Renal cortex interstitium (tissue), 11 donors: ENCODE results near the gene NACC1. TPM values are rescaled to one million over a fixed set of nuclear protein-coding genes. Genes with fewer than 3 reads are reported as not detected.
"Not testable (repeated sequence)": the region's sequence is repeated elsewhere in the genome, so short reads cannot be mapped to it uniquely, and the experiment has no call there.

Experiments used
- DNase-seq, 11 donors: peaks; one replicate each; pipeline ENCODE4 v3.0.0-alpha.2; 2013; ENCODE audit warnings: low read depth in 9 of 11, low spot score in 4 of 11; ENCODE audit errors: extremely low read depth in 1 of 11
- polyA plus RNA-seq, 3 donors: library from polyadenylated mRNA; unstranded; fragments of 120-200 nt; gene quantifications; one replicate each; pipeline ENCODE4 v1.2.1, GENCODE V29; 2013; ENCODE audit not compliant: insufficient read length in 3 of 3

Gene NACC1
- polyA plus RNA-seq, 3 donors, result 21.2 to 34.0 (median 30.5) TPM

DNA sequence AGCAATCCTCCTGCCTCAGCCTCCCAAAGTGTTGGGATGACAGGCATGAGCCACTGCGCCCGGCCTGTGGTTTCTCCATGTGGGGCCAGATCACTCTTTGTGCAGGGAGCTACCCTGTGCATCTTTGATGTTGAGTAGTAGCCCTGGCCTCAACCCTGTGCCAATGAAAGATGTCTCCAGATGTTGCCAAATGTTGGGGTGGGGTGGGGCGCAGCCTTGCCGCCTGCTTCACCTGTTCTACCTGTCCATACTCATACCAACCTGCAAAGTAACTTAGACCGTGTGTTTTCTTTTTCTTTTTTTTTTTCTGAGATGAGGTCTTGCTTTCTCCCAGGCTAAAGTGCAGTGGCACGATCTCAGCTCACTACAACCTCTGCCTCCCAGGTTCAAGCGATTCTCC lies 53.1 kb downstream of the NACC1 start:
- no peak for DNase-seq

GRCh38 chr19:13172346-13173138 lies 54.5 kb downstream of the NACC1 start:
- DNase-seq, result peak in 1 of 11 donors; percentile 33

- DNase-seq, result no peak
Measured at GRCh38 chr19:13173139-13173737, 55.2 kb downstream of the NACC1 start.

GRCh38 chr19:13176345-13176744 lies 58.3 kb downstream of the NACC1 start:
- DNase-seq, result no peak

GRCh38 chr19:13177584-13177983 lies 59.5 kb downstream of the NACC1 start:
- not testable (repeated sequence) for DNase-seq

DNA sequence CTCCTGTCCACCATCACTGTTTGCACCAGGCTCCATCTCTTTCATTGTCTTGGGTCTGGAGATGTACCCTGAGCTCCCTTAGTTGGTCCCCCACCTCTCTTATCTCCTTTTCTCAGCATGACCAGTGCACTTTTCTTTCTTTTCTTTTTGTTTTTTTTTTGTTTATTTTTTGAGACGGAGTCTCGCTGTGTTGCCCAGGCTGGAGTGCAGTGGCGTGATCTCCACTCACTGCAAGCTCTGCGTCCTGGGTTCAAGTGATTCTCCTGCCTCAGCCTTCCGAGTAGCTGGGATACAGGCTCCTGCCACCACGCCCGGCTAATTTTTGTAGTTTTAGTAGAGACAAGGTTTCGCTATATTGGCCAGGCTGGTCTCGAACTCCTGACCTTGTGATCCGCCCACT lies 60.2 kb downstream of the NACC1 start:
- not testable (repeated sequence) for DNase-seq

DNA sequence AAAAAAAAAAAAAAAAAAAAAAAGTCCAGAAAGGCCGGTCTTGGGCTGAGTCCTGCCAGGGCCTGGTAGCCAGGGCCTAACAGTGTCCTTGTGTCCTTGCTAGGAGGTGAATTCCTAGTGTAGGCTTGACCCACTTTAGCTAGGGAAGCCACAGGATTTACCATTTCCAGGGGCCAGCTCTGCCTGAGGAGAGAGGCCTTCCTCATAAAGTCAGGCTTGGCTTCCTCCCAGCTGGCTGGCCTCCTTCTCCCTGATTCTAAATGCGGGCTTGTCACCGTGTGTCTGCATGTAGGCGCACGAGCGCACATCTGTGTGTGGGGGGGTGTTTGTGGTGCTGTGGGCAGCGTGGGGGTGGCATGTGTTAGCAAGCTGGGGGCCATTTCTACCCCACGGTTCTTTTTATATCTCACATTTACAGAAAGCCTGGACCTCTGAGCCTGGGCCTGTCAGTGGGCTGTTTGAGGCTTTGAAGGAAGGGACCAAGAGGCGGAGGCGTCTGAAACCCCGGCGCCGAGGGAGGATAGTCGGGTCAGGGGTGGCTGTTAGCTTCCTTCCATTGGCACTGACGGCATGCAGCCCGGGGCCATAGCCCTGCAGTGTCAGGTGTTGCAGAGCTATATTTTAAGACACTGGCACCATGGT lies 63.8 kb downstream of the NACC1 start:
- peak in 4 of 11 donors; percentile 33 to 67 (median 62) for DNase-seq

DNA sequence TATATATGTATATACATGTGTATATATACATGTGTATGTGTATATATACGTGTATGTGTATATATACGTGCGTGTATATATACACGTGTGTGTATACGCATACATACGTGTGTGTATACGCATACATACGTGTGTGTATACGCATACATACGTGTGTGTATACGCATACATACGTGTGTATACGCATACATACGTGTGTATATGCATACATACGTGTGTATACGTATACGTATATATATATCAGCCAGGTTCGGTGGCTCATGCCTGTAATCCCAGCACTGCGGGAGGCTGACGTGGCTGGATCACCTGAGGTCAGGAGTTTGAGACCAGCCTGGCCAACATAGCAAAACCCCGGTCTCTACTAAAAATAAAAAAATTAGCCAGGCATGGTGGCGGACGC lies 66.9 kb downstream of the NACC1 start:
- not testable (repeated sequence) for DNase-seq

DNA sequence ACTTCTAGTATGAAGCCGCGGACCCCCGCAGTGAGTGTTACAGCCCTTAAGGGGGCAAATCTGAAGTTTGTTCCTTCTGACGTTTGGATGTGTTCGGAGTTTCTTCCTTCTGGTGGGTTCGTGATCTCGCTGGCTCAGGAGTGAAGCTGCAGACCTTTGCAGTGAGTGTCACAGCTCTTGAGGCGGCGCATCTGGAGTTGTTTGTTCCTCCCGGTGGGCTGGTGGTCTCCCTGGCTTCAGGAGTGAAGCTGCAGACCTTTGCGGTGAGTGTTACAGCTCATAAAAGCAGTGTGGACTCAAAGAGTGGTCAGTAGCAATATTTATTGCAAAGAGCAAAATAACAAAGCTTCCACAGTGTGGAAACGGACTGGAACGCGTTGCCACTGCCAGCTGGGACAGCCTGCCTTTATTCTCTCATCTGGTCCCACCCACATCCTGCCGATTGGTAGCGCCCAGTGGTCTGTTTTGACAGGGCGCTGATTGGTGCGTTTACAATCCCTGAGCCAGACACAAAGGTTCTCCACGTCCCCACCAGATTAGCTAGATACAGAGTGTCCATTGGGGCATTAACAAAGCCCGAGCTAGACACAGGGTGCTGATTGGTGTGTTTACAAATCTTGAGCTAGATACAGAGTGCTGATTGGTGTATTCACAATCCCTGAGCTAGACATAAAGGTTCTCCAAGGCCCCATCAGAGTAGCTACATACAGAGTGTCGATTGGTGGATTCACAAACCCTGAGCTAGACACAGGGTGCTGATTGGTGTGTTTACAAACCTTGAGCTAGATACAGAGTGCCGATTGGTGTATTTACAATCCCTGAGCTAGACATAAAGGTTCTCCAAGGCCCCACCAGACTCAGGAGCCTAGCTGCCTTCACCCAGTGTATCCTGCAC lies 67.9 kb downstream of the NACC1 start:
- not testable (repeated sequence) for DNase-seq

GRCh38 chr19:13186688-13187087 lies 68.6 kb downstream of the NACC1 start:
- not testable (repeated sequence) for DNase-seq

DNA sequence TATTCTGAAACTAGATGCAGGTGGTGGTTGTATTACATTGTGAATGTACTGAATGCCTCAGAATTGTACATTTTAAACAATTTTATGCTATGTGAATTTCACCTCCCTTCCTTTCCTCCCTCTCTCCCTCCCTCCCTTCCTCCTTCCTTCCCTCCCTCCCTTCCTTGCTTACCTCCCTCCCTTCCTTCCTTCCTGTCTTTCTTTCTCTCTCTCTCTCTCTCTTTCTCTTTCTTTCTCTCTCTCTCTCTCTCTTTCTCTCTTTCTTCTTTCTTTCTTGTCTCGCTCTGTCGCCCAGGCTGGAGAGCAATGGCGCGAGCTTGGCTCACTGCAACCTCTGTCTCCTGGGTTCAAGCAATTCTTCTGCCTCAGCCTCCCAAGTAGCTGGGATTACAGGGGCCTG lies 69.4 kb downstream of the NACC1 start:
- DNase-seq, result no peak

DNA sequence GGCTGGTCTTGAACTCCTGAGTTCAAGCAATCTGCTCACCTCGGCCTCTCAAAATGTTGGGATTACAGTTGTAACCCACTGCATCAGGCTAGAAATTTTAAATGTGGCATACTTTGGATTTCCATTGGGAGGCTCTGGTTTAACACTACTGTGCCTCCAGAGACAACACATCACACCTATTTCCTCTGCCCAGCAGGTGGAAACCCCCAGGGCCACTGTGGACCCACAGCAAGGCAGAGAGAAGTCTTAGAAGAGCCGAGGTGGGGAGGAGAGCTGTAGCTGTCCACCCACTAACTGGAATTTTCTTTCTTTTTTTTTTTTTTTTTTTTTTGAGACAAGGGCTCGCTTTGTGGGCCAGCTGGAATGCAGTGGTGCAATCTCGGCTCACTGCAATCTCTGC lies 71.5 kb downstream of the NACC1 start:
- no peak for DNase-seq

Other genes with a start within 250 kb of the NACC1 start
- 10 to 100 TPM; 10.2 to 12.6 (median 11.7) TPM for gene DNASE2, start 236.8 kb upstream of the NACC1 start, polyA plus RNA-seq
- under 1 TPM; 0.27 to 0.59 (median 0.32) TPM for gene KLF1, start 231.1 kb upstream of the NACC1 start, polyA plus RNA-seq
- gene GCDH, start 227.1 kb upstream of the NACC1 start, polyA plus RNA-seq, result 10 to 100 TPM; 31.9 to 38.3 (median 33.4) TPM
- 1 to 10 TPM; 3.0 to 4.5 (median 3.1) TPM for gene SYCE2, start 199.0 kb upstream of the NACC1 start, polyA plus RNA-seq
- gene FARSA, start 184.6 kb upstream of the NACC1 start, polyA plus RNA-seq, result 10 to 100 TPM; 41.2 to 58.6 (median 52.8) TPM
- 100 to 1,000 TPM; 842 to 975 (median 894) TPM for gene CALR, start 179.7 kb upstream of the NACC1 start, polyA plus RNA-seq
- gene RAD23A, start 172.4 kb upstream of the NACC1 start, polyA plus RNA-seq, result 10 to 100 TPM; 63.4 to 87.5 (median 85.0) TPM
- 10 to 100 TPM; 27.4 to 45.9 (median 40.6) TPM for gene GADD45GIP1, start 161.0 kb upstream of the NACC1 start, polyA plus RNA-seq
- gene DAND5, start 148.7 kb upstream of the NACC1 start, polyA plus RNA-seq, result under 1 TPM in 2 of 3 donors, not detected in 1; 0.07 to 0.18 TPM
- 10 to 100 TPM; 12.0 to 21.6 (median 21.3) TPM for gene NFIX, start 122.8 kb upstream of the NACC1 start, polyA plus RNA-seq
- 1 to 10 TPM; 3.9 to 7.8 (median 5.5) TPM for gene LYL1, start 15.4 kb upstream of the NACC1 start, polyA plus RNA-seq
- 10 to 100 TPM; 37.1 to 39.2 (median 37.2) TPM for gene TRMT1, start 1.5 kb upstream of the NACC1 start, polyA plus RNA-seq
- gene STX10, start 32.1 kb downstream of the NACC1 start, polyA plus RNA-seq, result 10 to 100 TPM; 51.2 to 70.8 (median 60.4) TPM
- gene IER2, start 32.1 kb downstream of the NACC1 start, polyA plus RNA-seq, result 100 to 1,000 TPM in 2 of 3 donors, 10 to 100 TPM in 1; 97.6 to 118 (median 114) TPM